A673 (cell line): ENCODE data around the gene C10orf143. TPM values are rescaled to one million over a fixed set of nuclear protein-coding genes. Genes with fewer than 3 reads are reported as not detected.

Experiments used
- BruUV-seq: library from RNA; stranded (reverse); fragments of 400-500 nt; replicated peaks from 2 replicates; lab custom pipeline; 2021; lab: Mats Ljungman, UMichigan
- CTCF ChIA-PET: fragments of 300-600 bp; sonication (Branson Sonifier 250); formaldehyde crosslinking; loops from one replicate; lab custom pipeline; 2022; ENCODE audit warnings: antibody characterized with exemption; lab: Charles Lee
- POLR2A ChIA-PET: fragments of 300-600 bp; sonication (Branson Sonifier 250); formaldehyde crosslinking; loops from one replicate; lab custom pipeline; 2022; ENCODE audit warnings: antibody characterized with exemption; ENCODE audit not compliant: low non-redundant PET; lab: Charles Lee
- DNase-seq: peaks from one replicate; pipeline ENCODE4 v3.0.0-alpha.2; 2015; ENCODE audit warnings: low spot score
- H3K27ac ChIP-seq: fragments of 200-600 bp; sonication (generic); 2 replicates; pipeline ENCODE4 v1.5.1; 2016; ENCODE audit warnings: mixed run types, low read depth, mild to moderate bottlenecking, mixed read lengths, antibody characterized with exemption, low read length; ENCODE audit not compliant: poor library complexity, severe bottlenecking
- H3K27me3 ChIP-seq: fragments of 200-600 bp; sonication (generic); replicated peaks from 2 replicates; pipeline ENCODE4 v1.6.1; 2017; ENCODE audit warnings: mixed run types, low read depth, mild to moderate bottlenecking, mixed read lengths, antibody characterized with exemption, low read length; ENCODE audit not compliant: insufficient read depth, poor library complexity
- H3K36me3 ChIP-seq: fragments of 200-600 bp; sonication (generic); 2 replicates; pipeline ENCODE4 v1.6.1; 2016; ENCODE audit warnings: mixed run types, mild to moderate bottlenecking, mixed read lengths, antibody characterized with exemption, low read length; ENCODE audit not compliant: insufficient read depth, poor library complexity, severe bottlenecking
- H3K4me1 ChIP-seq: fragments of 200-600 bp; sonication (generic); 2 replicates; pipeline ENCODE4 v1.6.1; 2017; ENCODE audit warnings: mixed run types, mild to moderate bottlenecking, mixed read lengths, antibody characterized with exemption, low read length; ENCODE audit not compliant: insufficient read depth, poor library complexity, severe bottlenecking
- H3K4me3 ChIP-seq: fragments of 200-600 bp; sonication (generic); 2 replicates; pipeline ENCODE4 v1.5.1; 2016; ENCODE audit warnings: low read depth, mixed run types, mild to moderate bottlenecking, mixed read lengths, low read length; ENCODE audit not compliant: poor library complexity, severe bottlenecking
- H3K9me3 ChIP-seq: fragments of 200-600 bp; sonication (generic); 2 replicates; pipeline ENCODE4 v1.6.1; 2016; ENCODE audit warnings: mixed run types, low read depth, mild to moderate bottlenecking, mixed read lengths, antibody characterized with exemption, low read length; ENCODE audit not compliant: poor library complexity, severe bottlenecking
- CTCF ChIP-seq: fragments of 300-800, 200-600 bp; sonication (generic); conservative IDR thresholded peaks from 2 replicates; pipeline ENCODE4 v1.5.1; 2017; ENCODE audit warnings: low read depth, mild to moderate bottlenecking, antibody characterized with exemption, low read length, moderate library complexity, mixed read lengths
- EZH2 ChIP-seq: fragments of 200-600 bp; sonication (generic); IDR thresholded peaks from 2 replicates; pipeline ENCODE4 v1.6.1; 2017; ENCODE audit warnings: borderline replicate concordance, low read depth, mild to moderate bottlenecking, mixed read lengths, antibody characterized with exemption, low read length; ENCODE audit not compliant: poor library complexity, severe bottlenecking
- intact Hi-C: fragments of 100-400 bp; cut with micrococcal nuclease; formaldehyde crosslinking; loops from one replicate; pipeline ENCODE4 v1.10.0; 2022; ENCODE audit not compliant: unreplicated experiment
- total RNA-seq: library from RNA; stranded (reverse); gene quantifications from 2 replicates; pipeline ENCODE4 v1.2.3, GENCODE V29; 2021

The C10orf143 gene
- total RNA-seq, 1 experiment from 2014 or later, result 1.8 TPM

GRCh38 chr10:130062201-130062600 lies 48.4 kb downstream of the C10orf143 start:
- no peaks in the 10 kb centered on the region for H3K9me3 ChIP-seq
- no peak for TF ChIP-seq EZH2
- no peak for TF ChIP-seq CTCF
- no peaks in the 10 kb centered on the region for H3K36me3 ChIP-seq
- no peak overlapping the region for H3K27ac ChIP-seq
- ChIA-PET CTCF (no interaction called here), POLR2A (no interaction called here)
- intact Hi-C loops, result no loop called here
- H3K27me3 ChIP-seq, result peaks cover 77% of the 10 kb centered on the region
- no TSS peak for BruUV-seq
- no peak overlapping the region for H3K4me3 ChIP-seq
- no peak for DNase-seq
- H3K4me1 ChIP-seq, result peaks cover 9% of the 10 kb centered on the region

- BruUV-seq, result no TSS peak
- Histone ChIP-seq H3K36me3 (no peaks in the 10 kb centered on the region), H3K27ac (no peak overlapping the region), H3K4me1 (peaks cover 9% of the 10 kb centered on the region), H3K4me3 (no peak overlapping the region), H3K9me3 (no peaks in the 10 kb centered on the region), H3K27me3 (peaks cover 73% of the 10 kb centered on the region)
- POLR2A ChIA-PET, result no interaction called here
- no peak for DNase-seq
- CTCF ChIA-PET, result no interaction called here
- intact Hi-C loops, result no loop called here
- TF ChIP-seq CTCF (no peak), EZH2 (no peak)
These were observed 48.9 kb downstream of the C10orf143 start for GRCh38 chr10:130061760-130062159.

GRCh38 chr10:130054021-130054420 lies 56.6 kb downstream of the C10orf143 start:
- no peaks in the 10 kb centered on the region for H3K36me3 ChIP-seq
- POLR2A ChIA-PET, result no interaction called here
- DNase-seq, result no peak
- H3K27me3 ChIP-seq, result peaks cover 31% of the 10 kb centered on the region
- CTCF ChIA-PET, result no interaction called here
- H3K4me3 ChIP-seq, result no peak overlapping the region
- intact Hi-C loops, result no loop called here
- no peak for TF ChIP-seq CTCF
- TF ChIP-seq EZH2, result no peak
- no TSS peak for BruUV-seq
- H3K9me3 ChIP-seq, result peaks cover 9% of the 10 kb centered on the region
- H3K27ac ChIP-seq, result no peak overlapping the region
- no peaks in the 10 kb centered on the region for H3K4me1 ChIP-seq
